Mesenchymal stem cell (in vitro differentiated cells and primary cell): ENCODE data around the gene FUS.
A peak's percentile ranks its signal among the peaks of the same experiment; 100 is the strongest.

Experiments used
- DNase-seq: peaks from one replicate; pipeline ENCODE4 v3.0.0-alpha.2; 2013
- H2AFZ ChIP-seq: one replicate; pipeline ENCODE4 v1.6.1; 2013; ENCODE audit warnings: low read depth, mild to moderate bottlenecking, control low read depth, inconsistent platforms, low read length, moderate library complexity
- H2AK5ac ChIP-seq: 2 replicates; pipeline ENCODE4 v1.6.1; 2013; ENCODE audit warnings: low read length, moderate library complexity, mild to moderate bottlenecking, inconsistent platforms; ENCODE audit not compliant: severe bottlenecking
- H2BK120ac ChIP-seq: one replicate; pipeline ENCODE4 v1.6.1; 2013; ENCODE audit warnings: low read depth, mild to moderate bottlenecking, inconsistent platforms, low read length, moderate library complexity
- H2BK12ac ChIP-seq, 2 experiments: one replicate each; pipeline ENCODE4 v1.6.1; 2013; ENCODE audit warnings: inconsistent platforms in 2 of 2, low read length in 2 of 2, mild to moderate bottlenecking in 2 of 2, moderate library complexity in 2 of 2, control low read depth in 1 of 2
- H2BK15ac ChIP-seq: one replicate; pipeline ENCODE4 v1.6.1; 2013; ENCODE audit warnings: mild to moderate bottlenecking, low read depth, inconsistent platforms; ENCODE audit not compliant: poor library complexity, severe bottlenecking
- H2BK5ac ChIP-seq: 2 replicates; pipeline ENCODE4 v1.6.1; 2013; ENCODE audit warnings: low read depth, mild to moderate bottlenecking, low read length, control low read depth, inconsistent platforms; ENCODE audit not compliant: poor library complexity, severe bottlenecking
- H3K14ac ChIP-seq, 2 experiments: one replicate each; pipeline ENCODE4 v1.6.1; 2013; ENCODE audit warnings: inconsistent platforms in 2 of 2, low read length in 2 of 2, control low read depth in 1 of 2, mild to moderate bottlenecking in 1 of 2, moderate library complexity in 1 of 2
- H3K18ac ChIP-seq, 2 experiments: one replicate each; pipeline ENCODE4 v1.6.1; 2013; ENCODE audit warnings: inconsistent platforms in 2 of 2, low read length in 2 of 2, control low read depth in 1 of 2, low read depth in 1 of 2, mild to moderate bottlenecking in 1 of 2
- H3K23ac ChIP-seq, 2 experiments: one replicate each; pipeline ENCODE4 v1.6.1; 2013; ENCODE audit warnings: inconsistent platforms in 2 of 2, low read length in 2 of 2, mild to moderate bottlenecking in 2 of 2, moderate library complexity in 2 of 2, control low read depth in 1 of 2
- H3K27ac ChIP-seq: 2 replicates; pipeline ENCODE4 v1.5.1; 2013; ENCODE audit warnings: mild to moderate bottlenecking, moderate library complexity, low read length, control low read depth, inconsistent platforms; ENCODE audit not compliant: poor library complexity, severe bottlenecking
- H3K27me3 ChIP-seq, 2 experiments: 2 replicates each; pipeline versions ENCODE4 v1.6.1 to v1.7.0; 2013; ENCODE audit warnings: low read length in 2 of 2, mild to moderate bottlenecking in 2 of 2, moderate library complexity in 2 of 2, control low read depth in 1 of 2, inconsistent platforms in 1 of 2; ENCODE audit not compliant: control insufficient read depth in 1 of 2, insufficient read depth in 1 of 2
- H3K36me3 ChIP-seq, 2 experiments: 2 replicates each; pipeline versions ENCODE4 v1.6.1 to v1.7.0; 2013; ENCODE audit warnings: low read length in 2 of 2, control low read depth in 1 of 2, inconsistent platforms in 1 of 2, low read depth in 1 of 2, mild to moderate bottlenecking in 1 of 2; ENCODE audit not compliant: insufficient read depth in 2 of 2, control insufficient read depth in 1 of 2
- H3K4ac ChIP-seq, 2 experiments: one replicate each; pipeline ENCODE4 v1.6.1; 2013; ENCODE audit warnings: inconsistent platforms in 2 of 2, low read length in 2 of 2, mild to moderate bottlenecking in 2 of 2, moderate library complexity in 2 of 2, control low read depth in 1 of 2, low read depth in 1 of 2
- H3K4me1 ChIP-seq: 2 replicates; pipeline ENCODE4 v1.6.1; 2013; ENCODE audit warnings: low read depth, low read length, control low read depth; ENCODE audit not compliant: control insufficient read depth, insufficient read depth
- H3K4me2 ChIP-seq: 2 replicates; pipeline ENCODE4 v1.6.1; 2013; ENCODE audit warnings: low read length, mild to moderate bottlenecking, inconsistent platforms; ENCODE audit not compliant: poor library complexity, severe bottlenecking
- H3K4me3 ChIP-seq, 2 experiments: 2 replicates each; pipeline versions ENCODE4 v1.5.1 to v1.7.0; 2013; ENCODE audit warnings: low read length in 2 of 2, mild to moderate bottlenecking in 2 of 2, control low read depth in 1 of 2, low read depth in 1 of 2; ENCODE audit not compliant: insufficient read depth in 1 of 2
- H3K79me1 ChIP-seq: replicated peaks from 2 replicates; pipeline ENCODE4 v1.6.1; 2013; ENCODE audit warnings: mild to moderate bottlenecking, control low read depth, low read length, inconsistent platforms; ENCODE audit not compliant: poor library complexity, severe bottlenecking
- H3K9ac ChIP-seq: 2 replicates; pipeline ENCODE4 v1.7.0; 2013; ENCODE audit warnings: mild to moderate bottlenecking, low read length, moderate library complexity
- H3K9me3 ChIP-seq: 2 replicates; pipeline ENCODE4 v1.7.0; 2013; ENCODE audit warnings: mild to moderate bottlenecking, low read length; ENCODE audit not compliant: control insufficient read depth
- H4K8ac ChIP-seq: one replicate; pipeline ENCODE4 v1.6.1; 2013; ENCODE audit warnings: inconsistent platforms, mild to moderate bottlenecking, low read length, moderate library complexity
- H4K91ac ChIP-seq: one replicate; pipeline ENCODE4 v1.6.1; 2013; ENCODE audit warnings: mild to moderate bottlenecking, low read length, inconsistent platforms
- WGBS: methylation state at CpG from one replicate; pipeline ENCODE4 v1.1.7; 2013; ENCODE audit warnings: mixed read lengths; 5-methylcytosine and 5-hydroxymethylcytosine counted together

The FUS gene

GRCh38 chr16:31204871-31205666 lies 25.1 kb downstream of the FUS start:
- H4K8ac ChIP-seq: no peak overlapping the region
- H3K79me1 ChIP-seq: no peaks in the 10 kb centered on the region
- H2AFZ ChIP-seq: no peak overlapping the region
- no peak for DNase-seq
- peaks cover 5 to 13% of the 10 kb centered on the region in 2 experiments for H3K36me3 ChIP-seq
- H3K4me2 ChIP-seq: no peak overlapping the region
- H3K4me1 ChIP-seq: peaks cover 15% of the 10 kb centered on the region
- H2BK5ac ChIP-seq: no peak overlapping the region
- H3K27ac ChIP-seq: no peak overlapping the region
- WGBS: 90% methylated on average over 8 of the region's 9 CpGs
- no peak overlapping the region for H3K4ac ChIP-seq
- H3K27me3 ChIP-seq: peaks cover 33 to 44% of the 10 kb centered on the region in 2 experiments
- H3K14ac ChIP-seq: no peak overlapping the region
- H3K4me3 ChIP-seq: no peak overlapping the region
- no peak overlapping the region for H2BK15ac ChIP-seq
- H2BK12ac ChIP-seq: no peak overlapping the region
- no peak overlapping the region for H3K9ac ChIP-seq
- H3K23ac ChIP-seq: no peak overlapping the region
- no peak overlapping the region for H2AK5ac ChIP-seq
- H2BK120ac ChIP-seq: no peak overlapping the region
- no peak overlapping the region for H4K91ac ChIP-seq
- no peak overlapping the region for H3K18ac ChIP-seq
- no peaks in the 10 kb centered on the region for H3K9me3 ChIP-seq

GRCh38 chr16:31206776-31207175 lies 26.8 kb downstream of the FUS start:
- Histone ChIP-seq H2BK120ac (no peak overlapping the region), H3K23ac (no peak overlapping the region), H2AK5ac (no peak overlapping the region), H3K4me3 (no peak overlapping the region), H3K27me3 (peaks cover 36 to 53% of the 10 kb centered on the region in 2 experiments), H3K36me3 (peaks cover 0 to 4% of the 10 kb centered on the region in 2 experiments), H3K4me1 (peaks cover 11% of the 10 kb centered on the region), H3K9me3 (no peaks in the 10 kb centered on the region), H2BK12ac (no peak overlapping the region), H3K4me2 (no peak overlapping the region), H3K14ac (no peak overlapping the region), H2BK15ac (no peak overlapping the region), H2AFZ (no peak overlapping the region), H3K18ac (no peak overlapping the region), H4K8ac (no peak overlapping the region), H3K27ac (no peak overlapping the region), H3K79me1 (no peaks in the 10 kb centered on the region), H2BK5ac (no peak overlapping the region), H3K9ac (no peak overlapping the region), H4K91ac (no peak overlapping the region), H3K4ac (no peak overlapping the region)
- WGBS: 89% methylated on average over 6 of the region's 6 CpGs
- no peak for DNase-seq

- H3K4me1 ChIP-seq: peaks cover 22% of the 10 kb centered on the region
- no peak overlapping the region for H3K4ac ChIP-seq
- no peak overlapping the region for H2AFZ ChIP-seq
- no peak overlapping the region for H3K27ac ChIP-seq
- H3K9ac ChIP-seq: no peak overlapping the region
- WGBS: 100% methylated on average over 1 of the region's 1 CpG
- no peak overlapping the region for H4K8ac ChIP-seq
- H2BK15ac ChIP-seq: no peak overlapping the region
- no peak overlapping the region for H3K18ac ChIP-seq
- no peak overlapping the region for H4K91ac ChIP-seq
- no peak overlapping the region for H3K4me3 ChIP-seq
- no peaks in the 10 kb centered on the region for H3K9me3 ChIP-seq
- H2BK5ac ChIP-seq: no peak overlapping the region
- H3K79me1 ChIP-seq: no peaks in the 10 kb centered on the region
- DNase-seq: no peak
- no peak overlapping the region for H3K14ac ChIP-seq
- H2AK5ac ChIP-seq: no peak overlapping the region
- H3K23ac ChIP-seq: no peak overlapping the region
- H2BK12ac ChIP-seq: no peak overlapping the region
- H3K36me3 ChIP-seq: no peaks in the 10 kb centered on the region
- peaks cover 67 to 73% of the 10 kb centered on the region in 2 experiments for H3K27me3 ChIP-seq
- H2BK120ac ChIP-seq: no peak overlapping the region
- H3K4me2 ChIP-seq: no peak overlapping the region
Measured at GRCh38 chr16:31213342-31213741, 33.4 kb downstream of the FUS start.

GRCh38 chr16:31213877-31214707 lies 34.2 kb downstream of the FUS start, which contains the start of gene TRIM72:
TRIM72 (plus strand) TSS chr16:31214119; CDS start chr16:31214739, 620 bp downstream.
- no peak within 1 kb of the TSS for H3K4ac ChIP-seq
- DNase-seq: no peak
- no peak within 1 kb of the TSS for H3K9ac ChIP-seq
- no peak within 1 kb of the TSS for H4K91ac ChIP-seq
- peaks cover 22% of the 10 kb centered on the region for H3K4me1 ChIP-seq
- H2BK5ac ChIP-seq: no peak within 1 kb of the TSS
- peak within 1 kb of the TSS; percentile 33 to 60 for H3K4me3 ChIP-seq
- no peaks in the 10 kb centered on the region for H3K9me3 ChIP-seq
- H3K23ac ChIP-seq: peak within 1 kb of the TSS in 1 of 2 experiments; percentile 74
- H2AK5ac ChIP-seq: no peak within 1 kb of the TSS
- H2BK120ac ChIP-seq: no peak within 1 kb of the TSS
- H3K14ac ChIP-seq: peak within 1 kb of the TSS in 1 of 2 experiments; percentile 2
- H4K8ac ChIP-seq: no peak within 1 kb of the TSS
- no peak within 1 kb of the TSS for H2BK12ac ChIP-seq
- H2BK15ac ChIP-seq: no peak within 1 kb of the TSS
- no peak within 1 kb of the TSS for H3K27ac ChIP-seq
- H3K18ac ChIP-seq: peak within 1 kb of the TSS in 1 of 2 experiments; percentile 46
- H3K79me1 ChIP-seq: no peaks in the 10 kb centered on the region
- no peaks in the 10 kb centered on the region for H3K36me3 ChIP-seq
- WGBS: 47% methylated on average over 24 of the region's 25 CpGs
- peak within 1 kb of the TSS; percentile 65 for H2AFZ ChIP-seq
- peaks cover 68 to 71% of the 10 kb centered on the region in 2 experiments for H3K27me3 ChIP-seq
- peak within 1 kb of the TSS; percentile 95 for H3K4me2 ChIP-seq
